ENCODE results near the gene USP3. TPM values are rescaled to one million over a fixed set of nuclear protein-coding genes. Genes with fewer than 3 reads are reported as not detected.

The USP3 gene
- total and polyA plus RNA-seq, 2 experiments from 2014 or later: 20.2 to 26.0 TPM

GRCh38 chr15:63502843-63503738, 1.3 kb upstream of the USP3 start:
- no peaks in the 10 kb centered on the region for H3K9me3 ChIP-seq (ENCODE audit: low read depth)
- H3K27ac ChIP-seq: no peak overlapping the region
- peak overlapping the region; percentile 28 for H3K4me3 ChIP-seq
- peaks cover 26% of the 10 kb centered on the region for H3K27me3 ChIP-seq
- peaks cover 12% of the 10 kb centered on the region for H3K4me1 ChIP-seq (ENCODE audit: low read depth)
- peak; percentile 40 to 99 for DNase-seq (ENCODE audit: low read depth in 1 of 2, low spot score in 1 of 2)
- TF ChIP-seq CTCF (IDR thresholded peaks at IDR 0.05; ENCODE audit: low read depth, low read length): no peak
- H3K36me3 ChIP-seq: no peaks in the 10 kb centered on the region

- peak; percentile 48 to 91 for DNase-seq (ENCODE audit: low read depth in 1 of 2, low spot score in 1 of 2)
- no peak for TF ChIP-seq CTCF (IDR thresholded peaks at IDR 0.05; ENCODE audit: low read depth, low read length)
- Histone ChIP-seq H3K36me3 (no peaks in the 10 kb centered on the region), H3K27ac (peak overlapping the region; percentile 53), H3K4me1 (ENCODE audit: low read depth) (peaks cover 12% of the 10 kb centered on the region), H3K27me3 (peaks cover 26% of the 10 kb centered on the region), H3K4me3 (peak overlapping the region; percentile 28), H3K9me3 (ENCODE audit: low read depth) (no peaks in the 10 kb centered on the region)
Observed at GRCh38 chr15:63503739-63504246, 600 bp upstream of the USP3 start.

- peak; percentile 52 to 64 for DNase-seq (ENCODE audit: low read depth in 1 of 2, low spot score in 1 of 2)
- Histone ChIP-seq H3K9me3 (ENCODE audit: low read depth) (no peaks in the 10 kb centered on the region), H3K27ac (peak overlapping the region; percentile 41), H3K36me3 (no peaks in the 10 kb centered on the region), H3K4me3 (peak overlapping the region; percentile 55), H3K27me3 (peaks cover 26% of the 10 kb centered on the region), H3K4me1 (ENCODE audit: low read depth) (peaks cover 20% of the 10 kb centered on the region)
- peak; percentile 14 for TF ChIP-seq CTCF (IDR thresholded peaks at IDR 0.05; ENCODE audit: low read depth, low read length)
Observed at GRCh38 chr15:63504979-63505841, 817 bp downstream of the USP3 start.

GRCh38 chr15:63505842-63506222, 1.4 kb downstream of the USP3 start:
- Histone ChIP-seq H3K4me3 (peak overlapping the region; percentile 55), H3K27me3 (peaks cover 23% of the 10 kb centered on the region), H3K36me3 (no peaks in the 10 kb centered on the region), H3K4me1 (ENCODE audit: low read depth) (peaks cover 26% of the 10 kb centered on the region), H3K9me3 (ENCODE audit: low read depth) (no peaks in the 10 kb centered on the region), H3K27ac (peak overlapping the region; percentile 41)
- TF ChIP-seq CTCF (IDR thresholded peaks at IDR 0.05; ENCODE audit: low read depth, low read length): no peak
- no peak for DNase-seq (ENCODE audit: low read depth in 1 of 2, low spot score in 1 of 2)

- no peak for DNase-seq (ENCODE audit: low read depth in 1 of 2, low spot score in 1 of 2)
Observed at GRCh38 chr15:63506537-63507035, 2.2 kb downstream of the USP3 start.

More at GRCh38 chr15:63506537-63507035, 2.2 kb downstream of the USP3 start:
- H3K9me3 ChIP-seq (ENCODE audit: low read depth): no peaks in the 10 kb centered on the region
- no peak overlapping the region for H3K27ac ChIP-seq
- no peak for TF ChIP-seq CTCF (IDR thresholded peaks at IDR 0.05; ENCODE audit: low read depth, low read length)
- H3K4me1 ChIP-seq (ENCODE audit: low read depth): peaks cover 21% of the 10 kb centered on the region
- H3K36me3 ChIP-seq: no peaks in the 10 kb centered on the region
- no peak overlapping the region for H3K4me3 ChIP-seq
- peaks cover 16% of the 10 kb centered on the region for H3K27me3 ChIP-seq

Measured in cardiac muscle cell (in vitro differentiated cells and primary cell).